DMS79 (cell line): ENCODE data around the gene HIBCH.
"Not testable (repeated sequence)": the region's sequence is repeated elsewhere in the genome, so short reads cannot be mapped to it uniquely, and the experiment has no call there.

Experiments
- DNase-seq: peaks from one replicate; lab custom pipeline; 2025; lab: John Stamatoyannopoulos, UW

The HIBCH gene

GRCh38 chr2:190319555-190320498, at the start of gene HIBCH:
Gene HIBCH, minus strand, starts transcription at chr2:190319826. Its CDS starts 76 bp downstream, at chr2:190319750.
- DNase-seq, result peak; percentile 98

GRCh38 chr2:190367091-190367490, 47.5 kb upstream of the HIBCH start:
- peak; percentile 15 for DNase-seq

GRCh38 chr2:190366248-190366753, 46.7 kb upstream of the HIBCH start:
- no peak for DNase-seq

- DNase-seq, result no peak
These were observed 46.0 kb upstream of the HIBCH start for GRCh38 chr2:190365499-190366204.

- DNase-seq, result no peak
These were observed 43.3 kb upstream of the HIBCH start for GRCh38 chr2:190362894-190363293.

- DNase-seq, result no peak
These were observed 41.9 kb upstream of the HIBCH start for GRCh38 chr2:190361572-190361971.

- no peak for DNase-seq
These were observed 41.3 kb upstream of the HIBCH start for GRCh38 chr2:190360965-190361364.

- no peak for DNase-seq
These were observed 40.9 kb upstream of the HIBCH start for GRCh38 chr2:190360561-190360960.

GRCh38 chr2:190358655-190359448, 39.2 kb upstream of the HIBCH start:
- not testable (repeated sequence) for DNase-seq

GRCh38 chr2:190357600-190357999, 38.0 kb upstream of the HIBCH start:
- DNase-seq, result no peak

- DNase-seq, result no peak
These were observed 36.5 kb upstream of the HIBCH start for GRCh38 chr2:190355968-190356644.

GRCh38 chr2:190354003-190354690, 34.5 kb upstream of the HIBCH start:
- DNase-seq, result no peak

- DNase-seq, result no peak
These were observed 33.9 kb upstream of the HIBCH start for GRCh38 chr2:190353537-190353899.

GRCh38 chr2:190352668-190353536, 33.3 kb upstream of the HIBCH start:
- DNase-seq, result no peak

- DNase-seq, result no peak
These were observed 32.3 kb upstream of the HIBCH start for GRCh38 chr2:190351955-190352354.

- DNase-seq, result no peak
These were observed 30.7 kb upstream of the HIBCH start for GRCh38 chr2:190350371-190350770.

- peak; percentile 26 for DNase-seq
These were observed 24.7 kb upstream of the HIBCH start for GRCh38 chr2:190344276-190344827.

- no peak for DNase-seq
These were observed 24.1 kb upstream of the HIBCH start, which contains the start of gene INPP1 for GRCh38 chr2:190343536-190344275. Gene INPP1, plus strand, starts transcription at chr2:190343589. Its CDS starts 16,514 bp downstream, at chr2:190360103.

GRCh38 chr2:190343089-190343535, 23.5 kb upstream of the HIBCH start:
- DNase-seq, result no peak
